ENCODE measurements around the gene TSPAN32.
"Not testable (repeated sequence)": the region's sequence is repeated elsewhere in the genome, so short reads cannot be mapped to it uniquely, and the experiment has no call there.

Gene TSPAN32

GRCh38 chr11:2359557-2359956 is 57.7 kb downstream of the TSPAN32 start:
- no peak for DNase-seq (ENCODE audit: low read depth, low spot score)
- H3K27ac ChIP-seq, result no peak overlapping the region

- no peak for DNase-seq (ENCODE audit: low read depth, low spot score)
- no peak overlapping the region for H3K27ac ChIP-seq
Observed at GRCh38 chr11:2360081-2360642, 58.3 kb downstream of the TSPAN32 start.

GRCh38 chr11:2361565-2361964 is 59.8 kb downstream of the TSPAN32 start:
- H3K27ac ChIP-seq, result no peak overlapping the region

GRCh38 chr11:2362414-2362813 is 60.6 kb downstream of the TSPAN32 start:
- no peak overlapping the region for H3K27ac ChIP-seq
- DNase-seq (ENCODE audit: low read depth, low spot score), result no peak

More at GRCh38 chr11:2361565-2361964, 59.8 kb downstream of the TSPAN32 start:
- DNase-seq (ENCODE audit: low read depth, low spot score), result no peak

GRCh38 chr11:2363130-2363529 is 61.3 kb downstream of the TSPAN32 start:
- no peak overlapping the region for H3K27ac ChIP-seq
- DNase-seq (ENCODE audit: low read depth, low spot score), result no peak

- DNase-seq (ENCODE audit: low read depth, low spot score), result no peak
- no peak overlapping the region for H3K27ac ChIP-seq
Observed at GRCh38 chr11:2363577-2364370, 62.0 kb downstream of the TSPAN32 start.

- DNase-seq (ENCODE audit: low read depth, low spot score); H3K27ac ChIP-seq: not testable (repeated sequence)
Observed at GRCh38 chr11:2364386-2364785, 62.6 kb downstream of the TSPAN32 start.

GRCh38 chr11:2365571-2366210 is 63.9 kb downstream of the TSPAN32 start:
- no peak overlapping the region for H3K27ac ChIP-seq
- no peak for DNase-seq (ENCODE audit: low read depth, low spot score)

GRCh38 chr11:2366276-2366675 is 64.5 kb downstream of the TSPAN32 start:
- no peak for DNase-seq (ENCODE audit: low read depth, low spot score)

GRCh38 chr11:2366733-2367132 is 64.9 kb downstream of the TSPAN32 start:
- no peak for DNase-seq (ENCODE audit: low read depth, low spot score)
- no peak overlapping the region for H3K27ac ChIP-seq

More at GRCh38 chr11:2366276-2366675, 64.5 kb downstream of the TSPAN32 start:
- H3K27ac ChIP-seq, result no peak overlapping the region

GRCh38 chr11:2367266-2368160 is 65.7 kb downstream of the TSPAN32 start:
- H3K27ac ChIP-seq, result no peak overlapping the region
- DNase-seq (ENCODE audit: low read depth, low spot score), result no peak

All from epithelial cell of prostate (primary cell).